ENCODE data around the gene ASB4.
"Not testable (repeated sequence)": the region's sequence is repeated elsewhere in the genome, so short reads cannot be mapped to it uniquely, and the experiment has no call there.

Gene ASB4

DNA sequence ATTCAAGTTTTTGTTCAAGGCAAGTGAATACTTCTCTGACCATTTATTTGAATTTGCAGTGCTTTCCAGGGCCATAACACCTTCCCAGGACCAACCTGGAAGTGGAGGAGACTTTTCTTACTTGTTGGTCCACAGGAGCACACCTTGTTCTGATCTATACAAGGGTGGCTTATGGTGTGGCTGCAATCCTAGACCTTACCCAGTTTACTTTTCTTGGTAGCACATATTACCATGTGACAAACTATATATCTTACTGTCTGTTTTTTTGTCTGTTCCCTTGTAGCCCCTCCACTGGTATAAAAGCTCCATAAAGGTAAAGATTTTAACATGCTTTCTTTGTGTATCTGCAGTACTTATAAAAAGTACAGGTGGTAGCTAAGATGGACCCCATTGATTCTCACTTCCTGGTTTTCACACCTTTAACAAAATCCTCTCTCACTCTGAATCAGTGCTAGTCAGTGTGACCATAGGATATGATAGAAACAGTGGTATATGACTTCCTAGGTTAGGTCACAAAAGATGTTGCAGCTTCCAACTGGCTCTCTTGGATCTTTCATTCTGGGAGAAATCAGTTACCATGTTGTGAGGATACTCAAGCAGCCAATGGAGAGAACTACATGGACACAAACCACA is 5.6 kb upstream of the ASB4 start:
- no peak for DNase-seq (ENCODE audit: low read depth)

DNA sequence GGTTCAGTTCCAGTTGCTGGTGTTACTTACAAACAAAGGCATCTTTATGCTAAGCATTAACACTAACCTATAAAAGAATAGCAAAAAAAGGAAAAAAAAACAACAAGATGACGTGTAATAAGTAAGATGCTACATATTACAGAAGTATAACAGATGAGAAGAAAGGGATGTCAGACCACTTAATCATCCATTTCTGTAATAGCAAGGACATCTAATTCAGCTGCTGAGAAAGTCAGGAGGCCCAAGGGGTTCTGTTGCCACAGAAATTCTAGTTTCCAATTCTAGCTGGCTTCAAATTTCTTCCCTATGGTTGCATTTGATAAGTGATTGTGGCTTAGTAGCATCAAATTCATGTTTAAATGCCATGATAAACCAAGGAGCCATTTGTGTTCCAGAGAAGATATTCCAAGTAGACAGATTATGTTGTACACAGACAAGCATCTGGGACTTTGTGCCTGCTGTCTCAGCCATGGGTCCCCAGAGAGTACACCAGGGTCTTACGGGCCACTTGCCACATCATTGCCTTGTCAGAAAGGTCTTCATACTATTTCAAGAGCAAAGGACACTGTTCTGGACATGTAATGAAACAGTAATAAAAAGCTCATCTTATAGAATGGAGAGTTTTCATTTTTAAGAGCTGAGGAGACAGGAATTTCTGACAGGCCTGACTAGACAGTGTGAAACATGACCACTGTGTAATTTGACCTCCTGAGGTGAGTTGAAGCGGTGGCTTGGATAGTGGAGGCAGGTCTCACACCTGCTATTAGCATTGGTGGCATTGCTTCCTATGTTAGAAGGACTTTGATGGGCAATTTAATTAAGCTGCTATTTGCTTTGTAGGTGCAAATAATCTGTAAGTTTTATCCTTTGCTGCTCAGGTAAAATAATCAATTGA is 4.2 kb upstream of the ASB4 start:
- no peak for DNase-seq (ENCODE audit: low read depth)

DNA sequence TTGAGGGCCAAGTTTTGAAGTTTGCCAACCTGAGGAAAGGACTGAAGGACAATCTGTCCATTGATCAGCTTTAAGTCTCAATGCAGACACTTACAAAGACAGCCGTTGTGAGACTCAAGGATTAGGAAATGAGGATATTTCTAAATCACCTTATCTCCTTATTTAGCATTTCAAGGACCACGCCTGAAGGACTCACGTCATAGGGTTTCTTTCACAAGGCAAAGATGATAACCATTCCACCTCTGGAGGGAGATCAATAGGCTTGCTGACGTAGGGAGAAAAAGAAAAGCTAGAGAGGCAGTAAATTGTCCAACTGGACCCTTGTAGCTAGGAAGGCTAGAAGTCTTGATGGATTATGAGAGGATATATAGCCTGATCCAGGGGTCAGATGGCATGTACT is 3.3 kb upstream of the ASB4 start:
- no peak for DNase-seq (ENCODE audit: low read depth)

DNA sequence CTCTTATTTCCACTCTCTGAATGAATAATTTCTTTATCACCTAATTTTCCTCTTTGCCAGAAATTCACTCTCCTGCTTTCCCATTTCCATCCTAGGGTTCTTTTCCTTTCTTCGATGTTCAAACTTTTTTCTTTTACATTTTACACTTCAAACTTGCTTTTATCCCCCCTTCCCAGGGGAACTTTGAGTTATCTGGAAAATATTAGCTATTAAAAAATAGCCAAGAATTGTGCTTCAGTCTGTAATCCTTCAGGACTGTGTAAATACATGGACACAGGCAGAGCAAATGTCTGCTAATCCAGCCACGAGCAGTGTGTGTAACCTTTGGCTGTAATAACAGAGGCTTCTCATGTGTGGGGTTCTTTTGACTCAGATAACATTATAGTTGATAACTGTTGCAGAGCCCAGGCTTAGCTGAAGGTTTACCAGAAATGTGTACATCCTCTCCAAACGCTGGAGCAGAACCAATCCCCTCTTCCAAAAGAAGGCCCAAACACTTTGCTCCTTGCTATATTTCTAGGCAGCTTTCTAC is 4.6 kb downstream of the ASB4 start:
- DNase-seq (ENCODE audit: low read depth): no peak

DNA sequence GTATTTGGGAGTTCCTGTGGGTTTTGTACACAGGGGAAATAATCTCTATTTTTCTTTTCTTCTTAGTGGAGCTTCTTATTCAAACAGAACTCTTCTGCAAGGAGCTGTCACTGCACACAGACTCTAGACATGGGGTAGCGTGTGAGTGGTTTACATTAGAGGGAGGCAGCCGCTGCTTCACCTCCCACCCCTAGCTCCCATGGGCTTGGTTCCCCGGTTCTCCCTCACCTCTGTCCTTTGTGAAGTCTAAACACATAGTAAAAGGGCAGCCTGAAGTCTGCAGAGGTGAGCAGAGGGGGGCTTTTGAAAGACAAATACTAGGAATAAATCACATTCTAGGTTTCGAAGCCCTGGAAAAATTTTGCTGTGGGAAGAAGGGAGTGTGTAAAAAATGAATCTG is 5.5 kb downstream of the ASB4 start:
- DNase-seq (ENCODE audit: low read depth): no peak

DNA sequence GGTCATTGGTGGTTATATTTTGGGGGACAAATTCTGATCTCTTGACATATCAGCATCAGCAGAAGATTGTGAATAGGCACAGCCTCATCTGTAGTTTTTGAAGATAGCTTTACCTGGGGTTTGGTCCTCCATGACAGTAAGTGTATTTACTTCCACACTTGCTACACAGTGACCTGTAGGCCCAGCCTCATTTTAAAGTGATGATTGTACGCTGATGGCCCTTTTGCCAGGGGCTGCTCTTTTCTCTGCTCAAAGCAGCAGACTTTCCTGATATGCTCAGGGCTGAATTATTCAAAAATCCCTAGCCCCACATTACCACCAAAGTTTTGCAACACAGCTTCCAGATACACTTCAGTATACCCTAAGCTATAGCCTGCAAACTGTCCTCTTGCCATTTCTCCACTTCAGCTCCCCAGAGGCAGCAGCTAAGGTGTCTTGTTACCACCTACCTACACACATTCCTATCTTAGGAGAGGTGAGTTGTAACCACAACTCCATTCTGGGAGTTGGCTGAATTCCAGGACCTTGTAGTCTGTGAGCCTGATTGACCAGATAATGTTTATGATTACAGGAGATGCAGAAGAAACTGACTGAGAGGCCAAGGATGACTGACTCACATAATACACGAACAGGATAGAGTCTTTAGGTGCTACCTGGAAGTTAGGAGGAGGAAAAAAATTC is 6.0 kb downstream of the ASB4 start:
- no peak for DNase-seq (ENCODE audit: low read depth)

DNA sequence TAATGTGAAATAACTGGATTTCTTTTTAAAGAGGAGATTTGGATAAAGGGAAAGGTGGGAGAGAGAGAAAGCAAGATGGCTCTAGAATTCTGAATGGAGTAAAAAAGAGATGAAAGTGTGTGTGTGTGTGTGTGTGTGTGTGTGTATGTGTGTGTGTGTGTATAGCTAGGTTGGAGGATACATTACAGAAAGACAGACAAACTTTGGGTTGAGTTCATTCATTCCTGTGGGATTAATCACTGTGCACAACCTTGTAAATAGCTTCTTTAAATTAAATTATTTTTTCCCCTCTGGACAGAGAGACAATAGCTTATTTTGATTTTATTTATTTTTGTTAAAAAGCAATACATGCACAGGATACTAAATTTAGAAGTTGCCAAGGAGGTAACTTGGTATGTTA is 7.5 kb downstream of the ASB4 start:
- no peak for DNase-seq (ENCODE audit: low read depth)

DNA sequence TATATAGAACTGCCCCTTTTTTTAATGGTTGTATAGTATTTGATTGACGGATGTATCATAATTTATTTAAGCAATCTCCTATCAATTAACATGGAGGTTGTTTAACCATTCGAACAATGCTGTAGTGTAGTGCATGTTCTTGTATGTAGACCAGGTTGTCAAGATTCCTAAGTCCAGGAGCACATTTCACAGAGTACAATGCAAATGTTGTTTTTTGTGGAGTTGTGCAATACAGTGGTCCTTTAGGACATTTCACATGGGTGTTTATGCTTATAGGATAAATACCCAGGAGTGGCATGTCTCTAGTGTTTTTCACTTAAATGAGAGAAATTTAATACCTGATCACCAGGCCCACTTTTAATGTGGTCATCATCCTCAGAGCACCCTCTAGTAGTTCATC is 8.1 kb downstream of the ASB4 start:
- DNase-seq (ENCODE audit: low read depth): no peak

DNA sequence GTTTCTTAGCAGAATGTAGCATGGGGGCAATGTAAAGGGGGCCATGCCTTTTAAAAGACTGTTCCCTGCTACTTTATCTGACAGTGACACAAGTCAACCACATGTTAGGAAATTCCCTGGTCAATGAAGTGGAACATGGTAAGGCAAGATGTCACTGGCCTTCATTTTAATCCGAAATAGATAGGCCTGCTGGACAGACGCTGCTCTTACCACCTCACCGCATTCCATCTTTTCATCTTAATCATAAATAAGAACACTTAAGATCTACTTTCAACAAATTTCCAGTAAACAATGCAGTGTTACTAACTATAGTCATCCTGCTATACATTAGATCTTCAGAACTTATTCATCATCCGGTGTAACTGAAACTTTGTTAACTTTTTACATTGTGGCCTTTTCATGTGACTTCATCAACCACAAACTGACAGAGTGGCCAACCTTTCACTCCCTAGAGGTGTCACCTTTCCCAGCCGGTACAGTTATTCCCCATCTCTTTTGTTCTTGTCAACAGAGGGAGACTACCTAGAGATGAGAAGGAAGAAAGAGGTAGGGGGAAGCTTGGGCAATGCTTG is 15.6 kb downstream of the ASB4 start:
- no peak for DNase-seq (ENCODE audit: low read depth)

DNA sequence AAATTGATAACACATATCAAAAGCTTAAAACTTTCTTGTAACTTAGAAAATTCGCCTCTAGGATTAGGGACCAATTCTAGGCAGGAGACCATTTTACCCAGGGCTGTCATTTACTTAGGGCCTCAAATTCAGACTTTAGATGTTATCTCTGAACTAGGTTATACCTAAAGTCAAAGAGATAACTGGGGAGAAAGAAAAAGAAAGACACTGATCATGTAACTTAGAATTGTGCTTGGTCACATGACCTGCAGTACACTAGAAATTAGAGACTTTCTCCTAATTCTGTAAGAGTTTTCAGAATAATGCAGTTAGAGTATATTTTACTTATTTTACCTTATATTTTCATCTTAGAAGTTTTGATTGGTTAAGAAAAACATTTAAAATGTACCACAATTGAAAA is 16.7 kb downstream of the ASB4 start:
- DNase-seq (ENCODE audit: low read depth): no peak

DNA sequence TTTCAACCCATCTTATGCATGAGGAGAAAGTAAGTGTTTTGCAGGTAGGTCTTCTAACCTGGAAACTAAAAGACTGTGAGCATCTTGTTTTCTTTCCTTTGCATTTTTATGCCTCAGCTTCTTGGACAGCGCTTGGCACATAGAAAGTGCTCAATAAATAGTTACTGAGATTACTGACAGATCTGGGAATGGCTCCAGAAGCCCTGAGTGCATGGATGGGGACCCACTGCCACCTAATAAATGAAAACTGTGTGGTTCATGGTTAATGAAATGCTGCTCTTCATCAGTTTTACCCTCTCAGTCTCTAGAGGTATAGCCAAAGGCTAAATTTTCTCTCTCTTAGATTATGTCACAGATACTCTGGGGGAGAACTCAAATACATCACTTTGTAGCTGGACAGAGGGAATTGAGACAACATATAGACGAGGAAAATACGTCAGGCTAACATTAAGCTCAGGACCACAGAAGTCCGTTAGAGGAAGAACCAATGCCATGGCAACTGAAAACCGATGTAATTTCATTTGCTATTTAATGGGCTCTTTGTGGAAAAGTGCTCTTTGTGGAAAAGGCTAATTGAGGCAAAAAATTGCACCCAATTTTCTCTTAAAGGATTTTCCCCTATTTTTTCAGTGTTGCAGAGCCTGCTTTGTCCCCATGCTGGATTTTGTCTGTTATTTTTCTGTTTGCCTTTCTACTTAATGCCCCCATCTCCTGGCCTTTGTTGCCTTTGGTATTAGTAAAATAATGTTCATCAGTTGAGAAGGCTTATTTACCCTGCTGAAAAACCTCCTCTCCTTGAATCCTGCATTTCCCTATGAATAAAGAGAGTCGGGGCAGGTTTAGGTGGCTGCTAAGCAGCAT is 17.8 kb downstream of the ASB4 start:
- DNase-seq (ENCODE audit: low read depth): no peak

DNA sequence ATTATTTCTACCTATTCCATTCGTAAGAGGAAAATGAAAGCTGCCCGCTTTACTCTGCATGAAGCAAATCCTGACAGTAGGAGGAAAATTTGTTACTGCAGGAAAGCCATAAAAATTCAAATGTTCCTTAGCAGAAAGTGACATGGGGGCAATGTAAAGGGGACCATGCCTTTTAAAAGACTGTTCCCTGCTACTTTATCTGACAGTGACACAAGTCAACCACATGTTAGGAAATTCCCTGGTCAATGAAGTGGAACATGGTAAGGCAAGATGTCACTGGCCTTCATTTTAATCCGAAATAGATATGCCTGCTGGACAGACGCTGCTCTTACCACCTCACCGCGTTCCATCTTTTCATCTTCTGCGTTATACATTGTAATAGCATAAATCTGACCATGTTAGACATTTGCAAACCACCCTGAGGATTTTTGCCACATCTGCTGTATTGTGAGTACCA is 18.4 kb downstream of the ASB4 start:
- DNase-seq (ENCODE audit: low read depth): not testable (repeated sequence)

DNA sequence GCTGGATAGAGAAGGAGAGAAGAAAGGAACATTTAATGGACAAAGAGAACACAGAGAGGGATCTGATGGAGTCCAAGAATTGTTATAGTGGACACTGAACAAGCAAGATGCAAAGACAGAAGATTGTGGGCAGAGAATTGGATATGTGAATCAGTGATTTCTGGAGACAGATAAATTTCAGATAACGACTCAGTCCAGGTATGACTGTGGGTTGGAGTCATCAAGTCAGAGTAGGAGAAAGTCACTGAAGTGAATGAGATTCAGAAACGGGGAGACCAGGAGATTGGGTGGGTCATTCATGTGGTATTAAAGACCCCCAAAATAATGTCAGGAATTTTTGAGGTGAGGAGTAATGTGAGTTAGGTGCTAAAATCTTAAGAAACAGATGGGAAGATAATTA is 23.0 kb downstream of the ASB4 start:
- no peak for DNase-seq (ENCODE audit: low read depth)

DNA sequence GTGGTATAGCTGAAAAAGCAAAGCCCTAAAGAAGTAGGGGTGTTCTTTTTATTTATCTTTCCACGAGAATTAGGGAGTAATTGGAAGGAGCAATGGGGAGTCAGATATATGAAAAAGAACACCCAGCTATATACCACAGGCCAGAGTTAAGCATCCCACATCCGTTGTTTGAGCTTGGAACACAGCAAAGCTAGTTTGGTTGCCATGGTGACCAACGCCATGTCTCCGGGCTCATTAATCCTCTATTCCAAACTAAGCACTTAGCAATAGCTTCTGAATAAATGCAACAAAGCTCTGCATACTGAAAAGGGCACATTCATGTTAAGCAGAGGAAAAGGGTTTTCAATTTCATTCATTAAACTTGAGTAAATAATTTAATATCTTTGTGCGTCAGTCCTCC is 23.5 kb downstream of the ASB4 start:
- no peak for DNase-seq (ENCODE audit: low read depth)

DNA sequence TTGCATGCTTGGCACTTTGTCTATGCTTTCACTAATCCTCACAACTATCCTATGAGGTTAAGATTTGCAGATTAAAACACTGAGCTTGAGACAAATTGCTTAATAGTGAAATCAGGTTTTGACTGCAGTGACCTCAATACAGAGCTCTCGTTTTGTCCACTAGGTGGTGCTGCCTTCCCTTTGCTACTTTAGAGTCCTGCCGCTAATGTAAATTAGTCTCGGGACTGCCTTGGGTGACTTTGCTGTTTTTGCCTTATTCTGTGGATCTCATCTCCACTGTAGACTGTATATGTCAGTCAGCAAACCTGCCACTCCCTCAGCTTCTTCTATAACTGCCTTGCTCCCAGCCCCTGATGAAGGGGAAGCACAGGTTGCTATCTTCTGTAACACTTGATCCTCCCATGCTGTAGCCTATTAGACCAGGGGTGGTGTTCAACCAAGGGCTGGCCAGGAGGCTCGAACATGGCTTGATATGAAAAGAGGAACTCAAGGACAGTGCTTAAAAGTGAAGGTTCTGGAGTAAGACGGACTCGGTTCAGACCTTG is 26.0 kb downstream of the ASB4 start:
- peak; percentile 5 for DNase-seq (ENCODE audit: low read depth)

DNA sequence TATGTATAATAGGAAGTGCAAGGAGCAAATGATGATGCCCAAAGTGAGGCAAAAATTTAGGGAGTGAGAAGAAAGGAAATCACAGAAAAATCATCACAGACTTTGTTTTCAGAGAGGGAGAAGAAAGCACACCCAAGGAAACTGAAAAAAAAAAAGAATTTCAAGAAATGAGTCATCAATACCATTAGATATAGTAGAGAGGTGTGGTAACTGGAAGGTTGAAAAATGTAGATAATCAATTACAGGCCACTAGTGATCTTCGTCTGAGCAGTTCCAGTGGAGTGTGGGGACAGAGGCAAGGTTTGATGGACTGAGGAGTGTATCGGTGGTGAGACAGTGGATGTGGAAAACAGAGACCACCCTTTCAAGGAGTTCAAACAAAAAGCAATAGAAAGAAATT is 31.7 kb downstream of the ASB4 start:
- DNase-seq (ENCODE audit: low read depth): no peak

DNA sequence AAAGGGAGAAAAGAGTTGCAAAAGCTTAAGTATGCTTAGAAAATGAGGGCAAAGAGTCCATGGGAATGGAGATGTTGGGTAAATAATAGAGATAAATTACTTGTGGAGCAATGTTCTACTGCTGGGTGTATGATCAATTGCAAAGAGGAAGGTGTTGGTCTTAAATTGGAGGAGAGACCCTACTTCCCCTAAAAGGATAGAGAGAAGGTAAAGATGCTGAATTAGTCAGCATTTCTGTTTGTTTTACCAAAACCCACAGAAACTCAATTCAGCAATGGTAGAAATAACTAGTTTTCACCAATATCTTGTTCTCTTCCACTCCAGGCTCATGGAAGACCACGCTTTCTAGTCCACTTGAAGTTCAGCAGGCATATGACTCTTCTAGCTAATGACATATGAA is 32.1 kb downstream of the ASB4 start:
- no peak for DNase-seq (ENCODE audit: low read depth)

DNA sequence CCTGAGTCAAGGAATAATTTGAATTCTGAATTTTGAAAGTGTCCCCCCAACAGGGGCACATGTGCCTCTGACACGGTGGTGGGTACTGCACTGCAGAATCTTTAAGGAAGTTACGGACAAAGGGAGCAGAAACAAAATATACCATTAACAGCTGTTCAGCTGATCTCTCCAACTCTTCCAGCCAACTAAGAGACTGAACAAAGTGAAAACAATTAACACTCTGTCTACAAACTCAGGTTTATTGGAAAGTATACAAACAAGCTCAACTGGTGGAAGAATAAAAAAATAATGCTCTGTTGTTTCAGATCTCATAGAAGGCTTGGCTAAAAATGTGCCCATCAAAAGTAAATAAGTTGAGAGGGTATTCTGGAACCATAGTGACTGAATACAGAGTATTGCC is 34.4 kb downstream of the ASB4 start:
- no peak for DNase-seq (ENCODE audit: low read depth)

DNA sequence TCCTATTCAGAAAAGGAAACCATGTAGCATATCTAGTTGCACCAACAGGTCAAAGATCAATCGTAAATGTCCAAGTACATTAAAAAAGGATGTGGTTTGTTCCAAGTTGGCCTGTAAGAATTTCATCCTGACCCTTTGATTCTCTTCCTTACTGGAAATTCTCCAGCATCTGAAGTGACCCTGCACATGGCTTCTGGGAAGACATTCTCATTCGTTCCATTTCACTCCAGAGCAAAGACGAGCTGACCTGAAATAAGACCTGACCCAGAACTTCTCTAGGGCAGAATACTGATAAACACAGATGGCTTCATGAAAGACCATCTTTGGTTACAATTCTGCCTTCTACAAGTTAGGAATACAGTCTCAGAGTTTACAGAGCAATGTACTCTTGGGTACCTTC is 39.8 kb downstream of the ASB4 start:
- DNase-seq (ENCODE audit: low read depth): no peak

DNA sequence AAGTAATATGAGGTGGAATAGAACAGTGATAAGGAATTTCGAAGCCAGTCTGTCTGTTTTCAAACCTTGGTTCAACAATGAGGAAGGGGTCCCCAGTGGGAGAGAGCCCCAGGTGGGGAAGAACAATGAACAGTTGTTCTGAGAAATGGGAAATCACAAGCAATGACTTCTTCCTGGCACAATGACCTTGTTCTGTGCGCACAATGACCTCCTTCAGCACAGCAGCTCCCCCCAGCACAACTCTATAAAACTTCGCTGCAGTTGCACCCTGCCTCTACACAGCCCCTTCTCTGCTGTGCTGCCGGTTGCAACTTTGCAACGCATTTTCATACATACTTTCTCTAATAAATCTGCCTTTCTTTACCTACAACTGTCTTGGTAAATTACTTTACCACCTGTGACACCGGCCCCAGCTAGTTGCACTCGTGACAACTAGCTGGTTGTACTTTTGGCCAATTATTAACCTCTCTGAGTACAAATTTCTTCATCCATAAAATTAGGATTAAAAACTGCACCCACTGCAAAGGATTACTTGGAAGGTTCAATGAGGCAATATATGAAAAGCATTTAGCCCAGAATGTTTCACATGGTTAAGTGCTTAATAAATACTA is 40.5 kb downstream of the ASB4 start:
- DNase-seq (ENCODE audit: low read depth): no peak

Data from activated T-cell treated with anti-CD3 and anti-CD28 coated beads for 1 hour (primary cell).